GM23338 (cell line): ENCODE data around the gene MORN3. TPM values are rescaled to one million over a fixed set of nuclear protein-coding genes. Genes with fewer than 3 reads are reported as not detected.
A peak's percentile ranks its signal among the peaks of the same experiment; 100 is the strongest.

Experiments
- ATAC-seq: fragments of 200-7000 bp; cut with Tn5 transposase; 3 replicates; pipeline ENCODE4 v1.9.1; 2020
- DNase-seq: peaks from one replicate; pipeline ENCODE4 v3.0.0-alpha.2; 2015; ENCODE audit warnings: low spot score
- H2AFZ ChIP-seq: fragments of 200-600 bp; sonication (generic); 2 replicates; pipeline ENCODE4 v1.8.0; 2016; ENCODE audit warnings: antibody characterized with exemption, mild to moderate bottlenecking, moderate library complexity
- H3F3A ChIP-seq: fragments of 200-600 bp; sonication (generic); replicated peaks from 2 replicates; pipeline ENCODE4 v1.8.0; 2017; ENCODE audit warnings: antibody characterized with exemption, mixed run types, low read depth
- H3K27ac ChIP-seq: fragments of 200-600 bp; sonication (generic); 2 replicates; pipeline ENCODE4 v1.6.1; 2016; ENCODE audit warnings: low read depth
- H3K27me3 ChIP-seq: fragments of 200-600 bp; sonication (generic); 2 replicates; pipeline ENCODE4 v1.8.0; 2016; ENCODE audit warnings: mild to moderate bottlenecking, mixed run types, moderate library complexity; ENCODE audit not compliant: insufficient read depth
- H3K36me3 ChIP-seq: fragments of 200-600 bp; sonication (generic); 2 replicates; pipeline ENCODE4 v1.8.0; 2016; ENCODE audit warnings: mild to moderate bottlenecking; ENCODE audit not compliant: insufficient read depth
- H3K4me1 ChIP-seq: fragments of 200-600 bp; sonication (generic); 2 replicates; pipeline ENCODE4 v1.8.0; 2016; ENCODE audit warnings: mild to moderate bottlenecking, moderate library complexity; ENCODE audit not compliant: insufficient read depth
- H3K4me2 ChIP-seq: fragments of 200-600 bp; sonication (generic); 2 replicates; pipeline ENCODE4 v1.7.1; 2017; ENCODE audit warnings: mixed run types
- H3K4me3 ChIP-seq: fragments of 200-600 bp; sonication (generic); 2 replicates; pipeline ENCODE4 v1.6.1; 2016; ENCODE audit warnings: mixed run types
- H3K79me2 ChIP-seq: fragments of 200-600 bp; sonication (generic); replicated peaks from 2 replicates; pipeline ENCODE4 v1.8.0; 2017; ENCODE audit warnings: mild to moderate bottlenecking; ENCODE audit not compliant: insufficient read depth
- H3K9me2 ChIP-seq: fragments of 200-600 bp; sonication (generic); 2 replicates; pipeline ENCODE4 v1.8.0; 2017; ENCODE audit not compliant: insufficient read depth
- H4K20me1 ChIP-seq: fragments of 200-600 bp; sonication (generic); replicated peaks from 2 replicates; pipeline ENCODE4 v1.8.0; 2017; ENCODE audit warnings: mild to moderate bottlenecking; ENCODE audit not compliant: insufficient read depth
- H3K27ac Mint-ChIP-seq: 2 replicates; pipeline ENCODE4 v1.8.0; 2020; ENCODE audit warnings: inconsistent platforms, mild to moderate bottlenecking, moderate library complexity, mixed read lengths
- H3K27me3 Mint-ChIP-seq: 3 replicates; pipeline ENCODE4 v1.8.0; 2022; ENCODE audit warnings: low read depth, mild to moderate bottlenecking, moderate library complexity, mixed read lengths, inconsistent platforms; ENCODE audit not compliant: insufficient read depth, poor library complexity
- H3K36me3 Mint-ChIP-seq: 3 replicates; pipeline ENCODE4 v1.8.0; 2021; ENCODE audit warnings: low read depth, mild to moderate bottlenecking, inconsistent platforms, moderate library complexity, mixed read lengths
- H3K4me1 Mint-ChIP-seq: 3 replicates; pipeline ENCODE4 v1.8.0; 2020; ENCODE audit warnings: mild to moderate bottlenecking, inconsistent platforms, mixed read lengths
- H3K4me3 Mint-ChIP-seq: 3 replicates; pipeline ENCODE4 v1.8.0; 2021; ENCODE audit warnings: moderate library complexity, mild to moderate bottlenecking, inconsistent platforms, mixed read lengths
- H3K9me3 Mint-ChIP-seq: 3 replicates; pipeline ENCODE4 v1.8.0; 2020; ENCODE audit warnings: moderate library complexity, mild to moderate bottlenecking, inconsistent platforms, mixed read lengths
- CREB1 ChIP-seq: fragments of 250-450 bp; sonication (Bioruptor Pico); IDR thresholded peaks from 2 replicates; pipeline ENCODE4 v1.5.0; 2020; ENCODE audit warnings: low read depth, mild to moderate bottlenecking, moderate library complexity
- ETS1 ChIP-seq: IDR thresholded peaks from 2 replicates; pipeline ENCODE4 v1.6.1; 2016; ENCODE audit warnings: antibody characterized with exemption
- EZH2 ChIP-seq: fragments of 200-600 bp; sonication (generic); IDR thresholded peaks from one replicate; pipeline ENCODE4 v1.8.0; 2017; ENCODE audit warnings: antibody characterized with exemption, mild to moderate bottlenecking, low read depth; ENCODE audit not compliant: unreplicated experiment
- EZH2phosphoT487 ChIP-seq: fragments of 200-600 bp; sonication (generic); IDR thresholded peaks from one replicate; pipeline ENCODE4 v1.8.1; 2018; ENCODE audit warnings: antibody characterized with exemption; ENCODE audit not compliant: unreplicated experiment
- JUNB ChIP-seq: IDR thresholded peaks from one replicate; pipeline ENCODE4 v1.6.1; 2016; ENCODE audit warnings: antibody characterized with exemption; ENCODE audit not compliant: unreplicated experiment
- REST ChIP-seq: IDR thresholded peaks from one replicate; pipeline ENCODE4 v1.6.1; 2018; ENCODE audit warnings: antibody characterized with exemption; ENCODE audit not compliant: unreplicated experiment
- ZNF114 ChIP-seq: fragments of 250-450 bp; sonication (Bioruptor Pico); IDR thresholded peaks from 2 replicates; pipeline ENCODE4 v1.5.0; 2020; ENCODE audit warnings: mild to moderate bottlenecking, moderate library complexity
- polyA plus RNA-seq: library from polyadenylated mRNA; unstranded; fragments of >200 nt; fragmentation: Nextera tagmentation; extraction: Ambion mirVana; gene quantifications from 2 replicates; pipeline ENCODE4 v1.2.1, GENCODE V29; 2016
- total RNA-seq: library from RNA; depleted of rRNA; stranded (reverse); fragments of >200 nt; shearing (Covaris generic); gene quantifications from 2 replicates; pipeline ENCODE4 v1.2.3, GENCODE V29; 2014

MORN3 gene
- total and polyA plus RNA-seq, 2 experiments from 2014 or later, result 0.14 to 0.36 TPM

- Histone ChIP-seq H3F3A (peaks cover 22% of the 10 kb centered on the region), H3K27ac (peak overlapping the region; percentile 60; the same call in 1 of the 2 replicates), H3K79me2 (peaks cover 64% of the 10 kb centered on the region), H2AFZ (no peak overlapping the region), H3K4me1 (peaks cover 61% of the 10 kb centered on the region), H3K9me2 (no peaks in the 10 kb centered on the region), H3K4me3 (peak overlapping the region; percentile 76), H4K20me1 (peaks cover 44% of the 10 kb centered on the region), H3K27me3 (no peaks in the 10 kb centered on the region), H3K36me3 (no peaks in the 10 kb centered on the region; the same call in 1 of the 2 replicates), H3K4me2 (peak overlapping the region; percentile 97)
- no peak for ATAC-seq
- peaks cover 60% of the 10 kb centered on the region for H3K4me1 Mint-ChIP-seq
- peak overlapping the region; percentile 88 for H3K4me3 Mint-ChIP-seq
- no peak for DNase-seq
- TF ChIP-seq CREB1 (CRISPR knock-in tag) (no peak), REST (no peak), EZH2 (no peak)
- no peaks in the 10 kb centered on the region for H3K9me3 Mint-ChIP-seq
- peaks cover 13% of the 10 kb centered on the region for H3K27me3 Mint-ChIP-seq
- no peak overlapping the region for H3K27ac Mint-ChIP-seq
- peaks cover 21% of the 10 kb centered on the region for H3K36me3 Mint-ChIP-seq
Observed at GRCh38 chr12:121628536-121628935, 40.9 kb downstream of the MORN3 start.

GRCh38 chr12:121628037-121628436 is 41.4 kb downstream of the MORN3 start:
- peaks cover 59% of the 10 kb centered on the region for H3K79me2 ChIP-seq
- H2AFZ ChIP-seq, result no peak overlapping the region
- peaks cover 41% of the 10 kb centered on the region for H4K20me1 ChIP-seq
- H3F3A ChIP-seq, result peaks cover 25% of the 10 kb centered on the region
- no peaks in the 10 kb centered on the region for H3K9me3 Mint-ChIP-seq
- H3K27ac ChIP-seq, result peak overlapping the region; percentile 81
- H3K36me3 Mint-ChIP-seq, result peaks cover 19% of the 10 kb centered on the region
- no peaks in the 10 kb centered on the region for H3K9me2 ChIP-seq
- peaks cover 15% of the 10 kb centered on the region for H3K27me3 Mint-ChIP-seq
- DNase-seq (no peak), ATAC-seq (no peak)
- no peaks in the 10 kb centered on the region; the same call in 1 of the 2 replicates for H3K36me3 ChIP-seq
- peaks cover 58% of the 10 kb centered on the region for H3K4me1 Mint-ChIP-seq
- peak overlapping the region; percentile 76 for H3K4me3 ChIP-seq
- peak overlapping the region; percentile 88 for H3K4me3 Mint-ChIP-seq
- H3K4me2 ChIP-seq, result peak overlapping the region; percentile 97
- peaks cover 56% of the 10 kb centered on the region for H3K4me1 ChIP-seq
- no peaks in the 10 kb centered on the region for H3K27me3 ChIP-seq
- peak overlapping the region; percentile 74; the same call in 1 of the 2 replicates for H3K27ac Mint-ChIP-seq
- TF ChIP-seq CREB1 (CRISPR knock-in tag), result no peak
- no peak for TF ChIP-seq ETS1
- no peak for TF ChIP-seq JUNB
- TF ChIP-seq EZH2phosphoT487, result no peak
- TF ChIP-seq ZNF114 (CRISPR knock-in tag), result no peak
- TF ChIP-seq REST, result no peak
